K562 (cell line): ENCODE measurements around the gene UBE2E2. TPM values are rescaled to one million over a fixed set of nuclear protein-coding genes. Genes with fewer than 3 reads are reported as not detected.

ENCODE experiments used
- CBFB ChIP-seq: sonication (generic); formaldehyde crosslinking; IDR thresholded peaks from 2 replicates; pipeline ENCODE4 v1.4.0; 2020; ENCODE audit warnings: mild to moderate bottlenecking, missing genetic modification reagents
- CEBPZ ChIP-seq: fragments of 150-350 bp; IDR thresholded peaks from 2 replicates; pipeline ENCODE4 v1.6.1; 2014; ENCODE audit warnings: low read depth, mild to moderate bottlenecking, low read length, borderline replicate concordance
- ELF4 ChIP-seq: fragments of 450-650 bp; formaldehyde crosslinking; IDR thresholded peaks from 2 replicates; pipeline ENCODE4 v1.4.0; 2022; ENCODE audit warnings: missing genetic modification characterization
- REST ChIP-seq, 2 experiments: fragments of 450-650 bp; formaldehyde crosslinking in 1 of 2; IDR thresholded peaks; 2 replicates each; pipeline versions ENCODE4 v1.4.0 to v1.6.1; 2014 to 2020; ENCODE audit warnings: mild to moderate bottlenecking in 2 of 2, borderline replicate concordance in 1 of 2, low read depth in 1 of 2
- RREB1 ChIP-seq: fragments of 250-450 bp; sonication (Bioruptor Pico); IDR thresholded peaks from 2 replicates; pipeline ENCODE4 v1.4.0; 2020
- ZNF511 ChIP-seq: sonication (generic); formaldehyde crosslinking; IDR thresholded peaks from 2 replicates; pipeline ENCODE4 v1.8.0; 2022; ENCODE audit warnings: mild to moderate bottlenecking, missing genetic modification reagents
- polyA plus RNA-seq, 8 experiments: library from polyadenylated mRNA; depleted of rRNA in 4 of 8; stranded (reverse) in 5 of 8; unstranded in 3 of 8; fragments of >200 nt; fragmentation: Nextera tagmentation in 2 of 8; fragmentation: Illumina TruSeq in 1 of 8; extraction: Ambion mirVana in 2 of 8; extraction: Trizol in 1 of 8; gene quantifications; 2 replicates each; pipeline versions ENCODE4 v1.2.1 to v1.2.3, GENCODE V29; 2011 to 2014; ENCODE audit warnings: inconsistent platforms in 1 of 8, missing spikeins in 1 of 8
- total RNA-seq, 7 experiments: library from RNA; depleted of rRNA in 6 of 7; stranded (reverse); fragments of >200 nt in 6 of 7; fragmentation: Illumina TruSeq in 2 of 7; extraction: Trizol in 2 of 7; gene quantifications; 2 replicates each; pipeline versions ENCODE4 v1.2.1 to v1.2.3, GENCODE V29; 2011 to 2021; ENCODE audit warnings: low replicate concordance in 1 of 7

UBE2E2 gene
- total and polyA plus RNA-seq, 9 of the 15 experiments (the other 6 are each of a cell fraction or from before 2014, with no cell fraction given), result 0.22 to 5.1 (median 1.9) TPM

GRCh38 chr3:23202921-23203707, at the start of gene UBE2E2 (continued):
- no peak for TF ChIP-seq CEBPZ
- TF ChIP-seq CBFB (CRISPR knock-in tag), result no peak
- no peak for TF ChIP-seq RREB1 (CRISPR knock-in tag)
- TF ChIP-seq ELF4 (CRISPR knock-in tag), result no peak
- TF ChIP-seq ZNF511, result no peak
- TF ChIP-seq REST (IDR thresholded peaks at IDR 0.05; ENCODE audit: borderline replicate concordance), result no peak
- TF ChIP-seq REST (CRISPR knock-in tag; IDR thresholded peaks at IDR 0.05; ENCODE audit: low read depth), result no peak
